ENCODE data around the gene FREM2.

Gene FREM2

GRCh38 chr13:38686577-38687245 is at the start of gene FREM2:
Gene FREM2, plus strand, starts transcription at chr13:38687077. Its CDS starts 268 bp downstream, at chr13:38687345.
- peak; percentile 33 to 48 for DNase-seq

- no peak for DNase-seq
Observed at GRCh38 chr13:38637576-38637975, 49.3 kb upstream of the FREM2 start.

- DNase-seq = no peak
Observed at GRCh38 chr13:38641164-38641948, 45.5 kb upstream of the FREM2 start.

- no peak for DNase-seq
Observed at GRCh38 chr13:38647312-38647711, 39.6 kb upstream of the FREM2 start.

- no peak for DNase-seq
Observed at GRCh38 chr13:38648912-38649311, 38.0 kb upstream of the FREM2 start.

GRCh38 chr13:38656699-38657098 is 30.2 kb upstream of the FREM2 start:
- no peak for DNase-seq

- no peak for DNase-seq
Observed at GRCh38 chr13:38657191-38657590, 29.7 kb upstream of the FREM2 start.

- DNase-seq = no peak
Observed at GRCh38 chr13:38658906-38659305, 28.0 kb upstream of the FREM2 start.

GRCh38 chr13:38661010-38661675 is 25.7 kb upstream of the FREM2 start:
- DNase-seq = no peak

- DNase-seq = no peak
Observed at GRCh38 chr13:38662362-38662761, 24.5 kb upstream of the FREM2 start.

GRCh38 chr13:38664906-38665305 is 22.0 kb upstream of the FREM2 start:
- no peak for DNase-seq

GRCh38 chr13:38667526-38668109 is 19.3 kb upstream of the FREM2 start:
- DNase-seq = no peak

GRCh38 chr13:38669234-38669964 is 17.5 kb upstream of the FREM2 start:
- DNase-seq = no peak

- no peak for DNase-seq
Observed at GRCh38 chr13:38670627-38671026, 16.2 kb upstream of the FREM2 start.

- no peak for DNase-seq
Observed at GRCh38 chr13:38671980-38672379, 14.9 kb upstream of the FREM2 start.

- no peak for DNase-seq
Observed at GRCh38 chr13:38674208-38674607, 12.7 kb upstream of the FREM2 start.

GRCh38 chr13:38680912-38681311 is 6.0 kb upstream of the FREM2 start:
- no peak for DNase-seq

- DNase-seq = no peak
Observed at GRCh38 chr13:38684714-38685113, 2.2 kb upstream of the FREM2 start.

- DNase-seq = no peak
Observed at GRCh38 chr13:38685431-38685830, 1.4 kb upstream of the FREM2 start.

- peak; percentile 11 to 61 for DNase-seq
Observed at GRCh38 chr13:38685974-38686576, 802 bp upstream of the FREM2 start.

GRCh38 chr13:38687246-38688229 is 661 bp downstream of the FREM2 start:
- DNase-seq = no peak
